Putamen (tissue), 1 donor: ENCODE data around the gene TMEM255B.

Source experiments
- DNase-seq: peaks from one replicate; pipeline ENCODE4 v3.0.0-alpha.2; 2016; ENCODE audit warnings: low spot score

TMEM255B gene

DNA sequence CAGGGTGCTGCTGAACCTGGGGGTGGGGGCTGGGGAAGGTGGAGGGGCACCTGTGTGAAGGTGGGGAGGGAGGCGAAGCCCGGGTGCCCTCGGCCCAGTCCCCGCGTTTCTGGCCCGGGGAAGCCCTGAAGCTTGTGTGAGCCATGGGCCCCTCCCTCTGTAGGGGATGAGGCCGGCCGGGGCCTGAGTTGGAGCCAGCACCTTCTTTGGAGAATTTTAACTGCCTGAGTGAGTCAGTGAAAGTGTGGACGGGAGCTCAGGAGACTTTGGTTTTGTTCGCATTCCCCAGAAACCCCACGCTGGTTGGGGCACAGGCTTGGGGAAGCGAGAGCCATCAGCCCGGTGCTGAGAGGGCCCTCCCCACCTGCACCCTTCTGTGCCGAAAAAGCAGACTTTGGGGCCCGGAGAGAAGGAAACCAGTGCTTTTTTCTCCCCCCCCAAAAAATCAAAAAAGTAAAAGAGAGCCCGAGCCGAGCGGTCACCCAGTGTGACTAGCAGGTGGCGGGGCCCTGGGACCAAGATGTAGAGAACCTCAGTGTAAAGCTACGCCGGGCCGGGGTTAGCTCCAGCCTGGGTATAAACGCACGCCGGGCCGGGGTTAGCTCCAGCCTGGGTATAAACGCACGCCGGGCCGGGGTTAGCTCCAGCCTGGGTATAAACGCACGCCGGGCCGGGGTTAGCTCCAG is 45.1 kb downstream of the TMEM255B start:
- DNase-seq, result no peak

DNA sequence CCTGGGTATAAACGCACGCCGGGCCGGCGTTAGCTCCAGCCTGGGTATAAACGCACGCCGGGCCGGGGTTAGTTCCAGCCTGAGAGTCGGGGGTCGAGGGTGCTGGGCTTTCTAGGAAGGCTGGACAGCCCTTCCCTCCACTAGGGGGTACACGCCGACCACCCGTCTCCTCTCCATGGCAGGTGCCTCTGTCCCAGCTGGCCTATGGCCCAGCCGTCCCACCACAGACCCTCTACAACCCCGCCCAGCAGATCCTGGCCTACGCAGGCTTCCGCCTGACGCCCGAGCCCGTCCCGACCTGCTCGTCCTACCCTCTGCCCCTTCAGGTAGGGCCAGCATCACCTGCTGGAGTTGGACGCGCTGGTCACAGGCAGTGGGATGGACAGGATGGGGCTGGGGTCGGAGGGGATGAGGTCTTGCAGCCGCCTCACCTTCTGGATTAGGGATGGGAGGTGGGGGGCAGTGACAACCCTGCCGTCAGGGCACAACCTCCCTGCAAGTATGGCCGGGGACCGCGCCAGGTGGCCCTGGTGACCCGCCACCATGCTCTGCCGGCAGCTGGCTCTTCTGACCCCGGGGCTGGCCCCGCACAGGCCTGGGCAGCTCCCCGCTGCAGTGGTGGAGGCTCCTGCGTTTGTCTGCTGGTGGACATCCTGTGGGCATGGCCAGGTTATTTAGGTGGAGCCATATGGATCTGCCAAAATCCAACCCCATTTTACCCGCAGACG is 45.8 kb downstream of the TMEM255B start:
- DNase-seq, result no peak

DNA sequence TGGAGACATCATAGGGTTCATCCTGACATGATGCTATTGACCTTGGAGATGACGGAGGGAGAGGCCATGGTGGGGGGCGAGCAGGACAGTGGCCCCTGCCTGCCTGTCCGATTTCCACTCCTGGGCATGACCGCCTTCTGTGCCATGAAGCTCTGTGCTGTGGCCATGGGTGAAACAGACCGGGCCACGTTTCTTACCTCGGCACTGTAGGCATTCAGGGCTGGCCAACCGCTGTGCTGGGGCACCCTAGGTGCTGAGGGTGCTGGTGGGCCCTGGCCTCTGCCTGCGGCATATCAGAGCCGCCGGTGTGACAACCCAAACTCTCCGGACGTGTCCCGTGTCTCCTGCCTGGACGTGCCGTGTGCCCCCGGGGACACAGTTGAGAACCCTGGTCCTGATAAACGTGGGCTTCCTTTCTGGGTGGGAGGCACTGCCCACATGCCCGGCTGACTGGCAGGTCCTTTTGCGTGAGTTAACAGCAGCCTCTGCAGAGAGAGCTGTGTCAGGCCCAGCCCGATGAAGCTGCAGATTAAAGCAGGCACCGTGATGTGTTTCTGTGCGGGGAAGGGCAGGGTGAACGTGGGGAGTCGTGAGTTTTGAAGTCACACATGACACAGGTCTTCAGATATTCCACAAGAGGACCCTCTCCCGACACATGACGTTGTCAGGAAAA is 46.5 kb downstream of the TMEM255B start:
- DNase-seq, result no peak

DNA sequence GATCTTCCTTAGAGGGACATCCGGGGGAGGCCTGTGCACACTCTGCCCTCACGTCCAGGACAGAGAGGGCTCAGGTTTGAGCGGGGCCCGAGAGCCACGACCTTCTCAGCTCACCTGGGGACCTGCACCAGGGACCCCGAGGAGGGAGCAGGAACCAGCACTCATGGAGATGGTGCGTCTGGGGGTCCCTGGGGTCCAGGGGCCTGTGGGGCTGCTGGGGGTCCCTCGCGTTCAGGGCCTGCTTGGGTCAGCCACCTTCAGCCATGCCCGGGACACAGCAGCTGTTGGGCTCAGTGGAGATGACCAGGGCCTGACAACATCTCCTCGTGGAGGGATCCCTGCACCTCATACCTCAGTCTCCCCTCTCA is 47.1 kb downstream of the TMEM255B start:
- no peak for DNase-seq

DNA sequence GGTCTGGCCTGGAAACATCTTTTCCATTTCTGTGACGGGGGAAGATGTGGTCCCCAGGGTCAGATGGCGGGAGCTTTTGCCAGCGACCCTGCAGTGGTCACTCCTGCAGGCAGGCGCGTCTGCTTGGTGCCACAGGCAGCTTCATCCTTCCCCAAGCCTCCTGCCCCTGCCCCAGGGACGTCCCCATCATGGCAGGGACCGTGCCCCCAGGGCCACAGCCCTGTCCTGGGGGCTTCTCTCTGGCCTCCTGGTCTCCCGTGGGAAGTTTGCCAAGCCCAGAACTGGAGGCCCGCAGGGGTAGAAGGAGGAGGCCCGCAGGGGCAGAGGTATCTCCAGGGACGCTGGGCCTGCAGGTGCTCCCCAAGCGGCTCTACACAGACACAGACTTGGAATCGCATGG is 47.5 kb downstream of the TMEM255B start:
- no peak for DNase-seq

DNA sequence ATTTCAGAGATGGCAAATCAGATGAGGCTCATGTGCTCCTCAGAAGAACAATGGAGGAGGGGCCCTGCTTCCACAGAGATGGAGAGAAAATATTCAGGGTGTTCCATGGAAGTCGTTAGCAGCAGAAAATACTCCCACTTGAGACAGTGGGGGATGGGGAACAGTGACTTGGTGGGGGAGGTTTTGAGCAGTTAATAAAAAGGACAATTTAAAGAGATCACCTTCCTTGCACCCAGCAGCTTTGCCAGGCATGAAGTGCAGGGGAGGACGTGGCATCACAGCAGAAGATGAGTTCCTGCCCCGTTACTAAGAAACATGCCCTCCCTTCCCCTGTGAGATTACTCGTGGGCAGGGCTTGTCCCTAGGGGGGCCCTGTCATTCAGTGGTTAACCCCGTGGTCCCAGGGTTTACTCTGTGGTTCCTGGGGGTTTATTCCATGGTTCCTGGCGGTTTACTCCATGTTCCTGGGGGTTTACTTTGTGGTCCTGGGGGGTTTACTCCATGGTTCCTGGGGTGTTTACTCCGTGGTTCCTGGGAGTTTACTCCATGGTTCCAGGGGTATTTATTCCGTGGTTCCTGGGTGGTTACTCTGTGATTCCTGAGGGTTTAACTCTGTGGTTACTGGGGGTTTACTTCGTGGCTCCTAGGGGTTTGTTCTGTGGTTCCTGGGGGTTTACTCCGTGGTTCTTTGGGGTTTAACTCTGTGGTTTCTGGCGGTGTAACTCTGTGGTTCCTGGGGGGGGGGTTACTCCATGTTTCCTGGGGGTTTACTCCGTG is 49.2 kb downstream of the TMEM255B start:
- peak; percentile 52 for DNase-seq

DNA sequence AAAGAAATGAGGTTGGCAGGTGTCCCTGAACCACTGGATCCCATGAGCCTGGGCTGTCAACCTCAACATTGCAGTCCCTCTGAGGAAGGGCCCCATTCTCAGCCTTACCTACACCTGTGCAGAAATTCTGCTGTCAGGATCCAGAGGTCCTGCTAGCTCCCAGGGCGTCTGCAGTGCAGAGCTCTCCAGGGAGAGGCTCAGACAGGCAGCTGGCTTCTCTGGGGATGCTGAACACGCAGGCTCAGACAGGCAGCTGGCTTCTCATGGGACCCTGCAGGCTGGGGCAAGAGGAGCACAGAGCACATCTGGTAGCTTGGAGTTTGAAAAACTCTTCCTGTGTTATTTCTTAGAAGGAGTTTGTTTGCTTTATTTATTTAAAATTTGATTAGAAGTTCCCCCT is 50.9 kb downstream of the TMEM255B start:
- DNase-seq, result no peak

DNA sequence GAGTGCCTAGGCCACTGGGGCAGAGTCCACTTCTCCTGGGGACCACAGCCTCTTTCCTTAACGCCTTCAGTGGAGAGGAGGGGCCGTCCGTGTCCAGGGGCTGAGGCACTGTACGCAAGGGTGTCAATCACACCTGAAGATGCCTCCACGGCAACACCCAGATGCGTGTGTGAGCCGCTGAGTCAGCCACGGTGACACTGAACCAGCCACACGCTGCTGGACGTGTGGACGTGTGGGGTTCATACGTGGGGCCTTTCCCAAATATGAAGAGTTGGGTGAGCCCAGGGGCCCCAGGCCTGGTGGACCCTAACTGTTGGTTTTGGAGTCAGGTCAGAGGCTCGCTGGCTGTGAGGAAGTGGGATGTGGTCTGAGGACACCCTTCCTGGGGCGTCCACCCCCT is 51.6 kb downstream of the TMEM255B start:
- DNase-seq, result no peak

DNA sequence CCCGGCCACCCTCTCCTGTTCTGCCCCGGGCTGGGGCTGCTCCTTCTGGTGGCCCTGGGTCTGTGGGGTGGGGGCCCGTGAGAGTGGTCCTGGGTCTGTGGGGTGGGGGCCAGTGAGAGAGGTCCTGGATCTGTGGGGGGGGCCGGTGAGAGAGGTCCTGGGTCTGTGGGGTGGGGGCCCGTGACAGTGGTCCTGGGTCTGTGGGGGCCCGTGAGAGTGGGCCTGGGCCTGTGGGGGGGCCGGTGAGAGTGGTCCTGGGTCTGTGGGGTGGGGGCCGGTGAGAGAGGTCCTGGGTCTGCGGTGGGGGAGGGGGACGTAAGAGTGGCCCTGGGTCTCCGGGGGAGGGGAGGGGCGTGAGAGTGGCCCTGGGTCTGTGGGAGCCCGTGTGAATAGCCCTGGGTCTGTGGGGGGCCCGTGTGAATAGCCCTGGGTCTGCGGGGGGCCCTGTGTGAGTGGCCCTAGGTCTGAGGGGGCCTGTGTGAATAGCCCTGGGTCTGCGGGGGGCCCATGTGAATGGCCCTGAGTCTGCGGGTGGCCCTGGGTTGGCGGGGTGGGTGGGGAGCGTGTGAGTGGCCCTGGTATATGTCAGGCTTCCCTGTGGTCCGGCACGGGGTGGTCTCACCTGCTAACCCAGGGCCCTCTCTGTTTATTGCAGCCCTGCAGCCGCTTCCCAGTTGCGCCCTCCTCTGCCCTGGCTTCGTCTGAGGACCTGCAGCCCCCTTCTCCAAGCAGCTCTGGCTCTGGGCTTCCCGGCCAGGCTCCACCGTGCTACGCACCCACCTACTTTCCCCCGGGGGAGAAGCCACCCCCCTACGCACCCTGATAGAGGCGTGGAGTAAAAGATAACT is 52.3 kb downstream of the TMEM255B start:
- no peak for DNase-seq

DNA sequence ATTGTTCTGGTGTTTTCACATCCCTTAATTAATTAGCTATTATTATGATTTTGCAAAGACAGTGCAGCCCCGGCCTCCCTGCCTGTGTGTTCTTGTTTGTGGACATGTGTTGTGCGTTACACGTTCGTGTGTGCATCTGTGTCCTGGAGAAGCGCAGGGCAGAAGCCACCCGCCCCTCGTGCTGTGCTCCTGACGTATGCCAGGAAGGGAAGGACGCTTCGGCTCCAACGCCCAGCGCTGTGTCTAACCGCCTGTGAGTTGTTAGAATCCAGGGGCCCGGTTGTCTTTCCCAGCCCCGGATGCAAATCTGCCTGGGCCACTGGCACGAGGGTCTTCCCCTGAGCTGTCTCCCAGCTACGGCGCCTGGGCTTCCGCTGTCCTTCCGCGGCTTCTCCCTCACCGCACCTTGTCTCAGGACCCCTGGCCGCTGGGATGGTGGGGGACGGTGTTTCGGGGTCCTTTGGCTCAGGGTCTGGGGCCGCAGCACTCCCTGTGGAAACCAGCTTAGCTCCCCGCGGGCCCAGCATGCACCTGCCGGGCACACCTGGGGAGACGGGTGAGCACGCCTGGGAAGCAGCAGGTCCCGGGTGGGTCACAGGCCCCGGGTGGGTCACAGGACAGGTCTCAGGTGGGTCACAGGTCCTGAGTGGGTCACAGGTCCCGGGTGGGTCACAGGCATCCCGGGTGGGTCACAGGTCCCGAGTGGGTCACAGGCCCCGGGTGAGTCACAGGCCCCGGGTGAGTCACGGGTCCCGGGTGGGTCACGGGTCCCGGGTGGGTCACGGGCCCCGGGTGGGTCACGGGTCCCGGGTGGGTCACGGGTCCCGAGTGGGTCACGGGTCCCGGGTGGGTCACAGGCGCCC is 53.4 kb downstream of the TMEM255B start:
- no peak for DNase-seq

DNA sequence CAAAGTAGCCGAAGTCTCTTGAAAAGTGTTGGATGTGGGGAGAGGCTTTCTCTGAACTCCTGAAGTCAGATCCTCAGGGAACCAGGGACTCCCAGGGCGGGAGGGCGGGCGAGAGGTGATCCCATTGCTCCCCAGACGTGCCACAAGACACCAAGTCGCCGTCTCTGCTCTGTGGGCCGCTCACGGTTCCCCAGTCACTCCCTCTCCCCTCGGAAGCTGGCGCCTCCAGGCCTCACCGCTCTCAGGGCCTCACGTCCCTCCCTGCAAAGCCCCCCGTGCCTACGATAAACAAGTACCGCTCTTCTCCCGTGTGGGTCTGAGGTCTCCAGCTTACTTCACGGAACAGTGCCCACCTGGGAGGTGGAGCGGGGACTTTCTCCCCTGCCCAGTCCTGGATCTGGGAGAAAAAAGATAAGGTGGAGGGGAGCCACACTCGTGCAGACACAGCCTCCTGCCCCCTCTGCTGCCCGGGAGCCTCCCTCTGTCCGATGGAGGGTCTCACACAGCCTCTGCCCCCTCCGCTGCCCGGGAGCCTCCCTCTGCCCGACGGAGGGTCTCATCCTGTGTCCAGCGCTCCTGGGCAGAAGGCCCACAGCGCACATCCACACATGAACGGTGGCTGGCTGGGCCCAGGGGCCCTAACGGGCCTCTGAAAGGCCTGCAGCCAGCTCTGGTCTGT is 54.2 kb downstream of the TMEM255B start:
- DNase-seq, result no peak

DNA sequence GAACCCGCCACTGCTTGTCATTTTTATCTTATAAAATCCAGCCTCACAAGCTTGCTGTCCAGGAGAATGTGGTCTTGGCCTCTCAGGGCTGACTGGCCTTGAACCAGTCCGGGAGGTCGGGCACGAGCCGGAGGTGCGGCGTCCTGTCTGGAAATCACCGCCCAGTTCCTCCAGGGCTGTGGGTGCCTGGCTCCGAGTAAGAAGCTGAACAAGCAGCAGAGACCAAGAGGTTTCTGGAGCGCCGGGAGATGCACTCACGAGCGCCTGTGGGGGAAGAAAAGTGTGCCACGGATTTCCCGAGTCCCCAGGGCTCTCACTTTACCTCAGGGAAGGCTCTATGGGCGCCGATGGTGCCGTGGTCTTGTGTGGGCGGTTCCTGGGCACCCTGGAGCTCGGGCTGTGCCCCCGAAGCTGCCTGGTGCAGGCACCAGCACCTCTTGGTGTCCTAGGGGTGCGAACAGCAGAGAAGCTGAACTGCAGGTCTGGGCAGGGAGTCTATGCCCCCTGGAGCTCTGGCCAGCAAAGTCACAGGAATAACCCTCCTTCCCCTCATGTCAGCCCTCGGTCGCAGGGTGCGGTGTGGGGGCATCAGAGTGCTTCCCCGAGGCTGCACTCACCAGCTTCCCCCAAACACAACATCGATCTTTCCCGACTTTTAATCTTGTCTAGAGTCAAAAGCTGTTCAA is 54.9 kb downstream of the TMEM255B start:
- DNase-seq, result no peak

DNA sequence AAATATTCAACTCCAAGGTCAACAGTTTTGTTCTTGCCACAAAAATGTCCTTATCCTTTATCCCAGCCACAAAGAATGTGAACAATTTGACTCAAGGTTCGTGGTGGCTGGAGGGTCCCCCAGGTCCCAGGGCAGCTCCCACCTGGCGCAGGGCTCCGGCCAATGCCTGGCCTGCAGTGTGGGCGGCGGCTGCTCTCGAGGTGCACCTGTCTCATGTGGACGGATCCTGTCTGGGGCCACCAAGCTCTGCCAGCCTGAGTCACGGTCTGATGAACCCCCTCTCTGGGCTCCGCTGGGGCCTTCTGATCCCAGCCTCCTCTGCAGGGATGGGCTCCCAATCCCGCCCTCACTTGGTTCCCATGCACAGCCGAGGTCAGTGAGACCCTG is 55.4 kb downstream of the TMEM255B start:
- DNase-seq, result no peak

DNA sequence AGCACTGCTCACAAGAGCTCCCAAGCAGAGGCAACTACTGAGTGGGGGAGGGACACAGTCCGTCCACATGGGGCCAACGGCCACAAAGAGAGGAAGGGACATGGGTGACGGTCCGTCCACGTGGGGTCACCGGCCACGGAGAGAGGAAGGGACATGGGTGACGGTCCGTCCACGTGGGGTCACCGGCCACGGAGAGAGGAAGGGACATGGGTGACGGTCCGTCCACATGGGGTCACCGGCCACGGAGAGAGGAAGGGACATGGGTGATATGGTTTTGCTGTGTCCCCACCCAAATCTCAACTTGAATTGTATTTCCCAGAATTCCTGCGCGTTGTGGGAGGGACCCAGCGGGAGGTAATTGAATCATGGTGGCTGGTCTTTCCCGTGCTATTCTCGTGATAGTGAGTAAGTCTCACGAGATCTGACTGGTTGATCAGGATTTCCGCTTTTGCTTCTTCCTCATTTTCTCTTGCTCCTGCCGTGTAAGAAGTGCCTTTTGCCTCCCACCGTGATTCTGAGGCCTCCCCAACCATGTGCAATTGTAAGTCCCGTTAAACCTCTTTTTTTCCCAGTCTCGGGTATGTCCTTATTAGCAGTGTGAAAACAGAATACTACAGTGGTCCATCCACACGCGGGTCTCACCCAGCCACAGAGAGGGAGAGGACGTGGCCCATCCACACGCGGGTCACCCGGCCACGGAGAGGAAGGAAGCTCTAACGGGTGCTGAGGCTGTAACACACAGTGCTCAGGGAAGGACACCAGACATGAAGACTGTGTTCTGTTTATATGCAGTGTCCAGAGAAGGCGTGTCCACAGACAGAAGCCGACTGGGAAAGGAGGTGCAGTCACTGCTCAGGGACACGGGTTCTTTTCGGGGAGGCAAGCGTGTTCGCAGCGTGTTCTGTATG is 56.4 kb downstream of the TMEM255B start:
- no peak for DNase-seq

DNA sequence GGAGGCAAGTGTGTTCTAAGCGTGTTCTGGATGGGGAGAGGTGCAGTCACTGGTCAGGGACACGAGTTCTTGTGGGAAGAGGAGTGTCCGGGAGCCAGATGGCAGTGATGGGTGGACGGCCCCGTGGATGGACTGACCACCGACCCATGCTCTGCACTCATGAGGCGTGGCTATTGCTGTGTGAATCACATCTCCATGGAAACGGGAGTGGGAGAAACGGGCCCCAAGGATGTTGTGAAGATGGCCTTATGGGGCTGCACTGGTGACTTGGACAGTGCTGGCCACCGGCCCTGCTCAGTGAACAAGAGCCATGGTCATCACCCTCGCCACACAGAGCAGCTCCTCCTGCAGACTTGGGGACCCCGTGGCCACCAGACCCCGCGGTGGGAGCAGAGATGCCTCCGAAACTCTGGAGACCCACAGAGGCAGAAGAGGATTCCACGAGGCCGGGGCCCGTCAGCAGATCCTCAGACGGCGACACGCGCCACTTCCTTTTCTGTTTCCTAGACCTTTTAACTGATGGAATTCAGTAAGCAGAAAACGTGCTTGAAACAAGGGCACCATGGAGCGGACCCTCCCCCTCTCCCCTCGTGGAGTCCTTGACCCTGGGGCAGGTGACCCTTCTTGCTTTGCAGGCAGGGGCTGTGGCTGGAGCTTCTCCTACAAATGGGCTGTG is 57.4 kb downstream of the TMEM255B start:
- DNase-seq, result no peak

DNA sequence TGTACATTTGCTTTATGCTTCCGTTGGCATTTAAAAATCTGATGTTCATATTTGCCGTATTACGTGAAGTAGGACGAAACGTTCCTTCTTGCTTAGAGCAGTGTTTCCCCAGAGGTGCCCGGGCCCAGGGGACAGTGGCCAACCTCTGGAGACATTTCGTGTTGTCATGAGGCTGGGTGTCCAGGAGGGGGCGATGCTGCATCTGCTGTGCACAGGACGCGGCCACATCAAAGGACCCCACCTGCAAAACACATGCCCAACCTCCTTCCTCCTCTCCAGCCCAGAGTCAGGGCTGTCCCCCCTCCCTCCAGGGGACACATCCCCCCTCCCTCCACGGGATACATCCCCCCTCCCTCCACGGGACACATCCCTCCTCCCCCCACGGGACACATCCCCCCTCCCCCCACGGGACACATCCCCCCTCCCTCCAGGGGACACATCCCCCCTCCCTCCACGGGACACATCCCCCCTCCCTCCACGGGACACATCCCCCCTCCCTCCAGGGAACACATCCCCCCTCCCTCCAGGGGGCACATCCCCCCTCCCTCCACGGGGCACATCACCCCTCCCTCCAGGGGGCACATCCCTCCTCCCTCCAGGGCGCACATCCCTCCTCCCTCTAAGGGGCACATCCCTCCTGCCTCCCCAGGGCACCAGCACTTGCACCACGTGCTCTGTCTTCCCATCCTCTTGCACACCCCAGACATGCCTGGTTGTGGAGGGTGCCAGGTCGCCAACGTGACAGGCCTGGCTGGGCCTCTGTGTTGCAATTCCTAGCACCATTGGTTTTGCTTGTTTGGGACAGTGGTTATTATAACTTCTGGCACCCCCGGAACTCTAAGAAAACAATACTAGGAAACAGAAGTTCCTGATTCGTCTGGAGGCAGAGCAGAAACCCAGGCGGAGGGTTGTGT is 58.2 kb downstream of the TMEM255B start:
- no peak for DNase-seq
